ENCODE results near the gene SPTBN2. TPM values are rescaled to one million over a fixed set of nuclear protein-coding genes. Genes with fewer than 3 reads are reported as not detected.

The SPTBN2 gene
- total RNA-seq, 1 experiment from 2014 or later, result 7.3 TPM

DNA sequence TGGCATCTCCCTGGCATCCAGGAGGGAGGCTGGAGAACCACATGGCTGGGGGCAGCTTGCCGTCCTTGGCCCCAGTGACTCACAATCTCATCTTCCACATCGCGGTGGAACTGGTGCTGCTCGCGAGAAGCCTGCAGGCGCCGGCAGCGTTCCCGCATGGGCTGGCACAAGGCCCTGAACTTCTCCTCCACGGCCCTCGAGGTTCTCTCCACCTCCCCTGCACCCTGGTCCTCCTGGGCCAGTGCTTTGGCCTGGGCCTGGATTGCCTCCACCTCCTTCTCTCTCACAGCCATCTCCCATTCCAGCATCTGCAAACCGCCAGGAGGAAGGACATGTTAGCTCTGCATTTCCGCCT lies 35.0 kb downstream of the SPTBN2 start:
- no TSS peak for BruUV-seq (replicated peaks)
- no peaks in the 10 kb centered on the region for H3K9me3 ChIP-seq (ENCODE audit: control insufficient read depth, insufficient read depth, low read depth, low read length)
- H3K4me1 ChIP-seq (ENCODE audit: control insufficient read depth, insufficient read depth, low read length), result no peaks in the 10 kb centered on the region
- ATAC-seq, result peak; percentile 10; the same call in 1 of the 2 replicates
- no peak for DNase-seq (ENCODE audit: low read depth, low spot score)
- in situ Hi-C loops (cut with HindIII; ENCODE audit: low pct_unique_long_range_greater_than_20kb, low sequenced_read_pairs) (no loop called here), intact Hi-C loops (cut with micrococcal nuclease; ENCODE audit: unreplicated experiment) (loop anchor here (1.0 to 10.0 kb wide), 2 partner anchors 51 to 140 kb away; a partner anchor contains a TSS)
- H3K36me3 ChIP-seq (ENCODE audit: control insufficient read depth, insufficient read depth, low read length), result no peaks in the 10 kb centered on the region
- no peak overlapping the region for H3K4me3 ChIP-seq (ENCODE audit: low read depth in 2 of 2, low read length in 2 of 2)
- TF ChIP-seq, protein P1, sequence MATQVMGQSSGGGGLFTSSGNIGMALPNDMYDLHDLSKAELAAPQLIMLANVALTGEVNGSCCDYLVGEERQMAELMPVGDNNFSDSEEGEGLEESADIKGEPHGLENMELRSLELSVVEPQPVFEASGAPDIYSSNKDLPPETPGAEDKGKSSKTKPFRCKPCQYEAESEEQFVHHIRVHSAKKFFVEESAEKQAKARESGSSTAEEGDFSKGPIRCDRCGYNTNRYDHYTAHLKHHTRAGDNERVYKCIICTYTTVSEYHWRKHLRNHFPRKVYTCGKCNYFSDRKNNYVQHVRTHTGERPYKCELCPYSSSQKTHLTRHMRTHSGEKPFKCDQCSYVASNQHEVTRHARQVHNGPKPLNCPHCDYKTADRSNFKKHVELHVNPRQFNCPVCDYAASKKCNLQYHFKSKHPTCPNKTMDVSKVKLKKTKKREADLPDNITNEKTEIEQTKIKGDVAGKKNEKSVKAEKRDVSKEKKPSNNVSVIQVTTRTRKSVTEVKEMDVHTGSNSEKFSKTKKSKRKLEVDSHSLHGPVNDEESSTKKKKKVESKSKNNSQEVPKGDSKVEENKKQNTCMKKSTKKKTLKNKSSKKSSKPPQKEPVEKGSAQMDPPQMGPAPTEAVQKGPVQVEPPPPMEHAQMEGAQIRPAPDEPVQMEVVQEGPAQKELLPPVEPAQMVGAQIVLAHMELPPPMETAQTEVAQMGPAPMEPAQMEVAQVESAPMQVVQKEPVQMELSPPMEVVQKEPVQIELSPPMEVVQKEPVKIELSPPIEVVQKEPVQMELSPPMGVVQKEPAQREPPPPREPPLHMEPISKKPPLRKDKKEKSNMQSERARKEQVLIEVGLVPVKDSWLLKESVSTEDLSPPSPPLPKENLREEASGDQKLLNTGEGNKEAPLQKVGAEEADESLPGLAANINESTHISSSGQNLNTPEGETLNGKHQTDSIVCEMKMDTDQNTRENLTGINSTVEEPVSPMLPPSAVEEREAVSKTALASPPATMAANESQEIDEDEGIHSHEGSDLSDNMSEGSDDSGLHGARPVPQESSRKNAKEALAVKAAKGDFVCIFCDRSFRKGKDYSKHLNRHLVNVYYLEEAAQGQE (IDR thresholded peaks at IDR 0.05; ENCODE audit: insufficient read depth in 1 of 2, low read depth in 2 of 2, low read length in 1 of 2), result no peak
- TF ChIP-seq POLR2AphosphoS5 (IDR thresholded peaks at IDR 0.05; ENCODE audit: low read depth, low read length) (no peak), TCF7L2 (IDR thresholded peaks at IDR 0.05; ENCODE audit: low read depth, low read length) (no peak), SIN3A (IDR thresholded peaks at IDR 0.05; ENCODE audit: borderline replicate concordance, insufficient read depth, low read depth, low read length) (no peak)
- TF ChIP-seq, protein P2, sequence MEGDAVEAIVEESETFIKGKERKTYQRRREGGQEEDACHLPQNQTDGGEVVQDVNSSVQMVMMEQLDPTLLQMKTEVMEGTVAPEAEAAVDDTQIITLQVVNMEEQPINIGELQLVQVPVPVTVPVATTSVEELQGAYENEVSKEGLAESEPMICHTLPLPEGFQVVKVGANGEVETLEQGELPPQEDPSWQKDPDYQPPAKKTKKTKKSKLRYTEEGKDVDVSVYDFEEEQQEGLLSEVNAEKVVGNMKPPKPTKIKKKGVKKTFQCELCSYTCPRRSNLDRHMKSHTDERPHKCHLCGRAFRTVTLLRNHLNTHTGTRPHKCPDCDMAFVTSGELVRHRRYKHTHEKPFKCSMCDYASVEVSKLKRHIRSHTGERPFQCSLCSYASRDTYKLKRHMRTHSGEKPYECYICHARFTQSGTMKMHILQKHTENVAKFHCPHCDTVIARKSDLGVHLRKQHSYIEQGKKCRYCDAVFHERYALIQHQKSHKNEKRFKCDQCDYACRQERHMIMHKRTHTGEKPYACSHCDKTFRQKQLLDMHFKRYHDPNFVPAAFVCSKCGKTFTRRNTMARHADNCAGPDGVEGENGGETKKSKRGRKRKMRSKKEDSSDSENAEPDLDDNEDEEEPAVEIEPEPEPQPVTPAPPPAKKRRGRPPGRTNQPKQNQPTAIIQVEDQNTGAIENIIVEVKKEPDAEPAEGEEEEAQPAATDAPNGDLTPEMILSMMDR (IDR thresholded peaks at IDR 0.05), result no peak
- H3K27me3 ChIP-seq (ENCODE audit: control insufficient read depth, insufficient read depth, low read length), result no peaks in the 10 kb centered on the region
- CTCF ChIA-PET, result interaction anchor here (1.4 kb wide), 1 partner anchor 139 kb away, joined by 4 read pairs; no protein-coding TSS in a partner anchor
- POLR2A ChIA-PET, result no interaction called here
- no peak overlapping the region for H3K27ac ChIP-seq (ENCODE audit: low read length)

DNA sequence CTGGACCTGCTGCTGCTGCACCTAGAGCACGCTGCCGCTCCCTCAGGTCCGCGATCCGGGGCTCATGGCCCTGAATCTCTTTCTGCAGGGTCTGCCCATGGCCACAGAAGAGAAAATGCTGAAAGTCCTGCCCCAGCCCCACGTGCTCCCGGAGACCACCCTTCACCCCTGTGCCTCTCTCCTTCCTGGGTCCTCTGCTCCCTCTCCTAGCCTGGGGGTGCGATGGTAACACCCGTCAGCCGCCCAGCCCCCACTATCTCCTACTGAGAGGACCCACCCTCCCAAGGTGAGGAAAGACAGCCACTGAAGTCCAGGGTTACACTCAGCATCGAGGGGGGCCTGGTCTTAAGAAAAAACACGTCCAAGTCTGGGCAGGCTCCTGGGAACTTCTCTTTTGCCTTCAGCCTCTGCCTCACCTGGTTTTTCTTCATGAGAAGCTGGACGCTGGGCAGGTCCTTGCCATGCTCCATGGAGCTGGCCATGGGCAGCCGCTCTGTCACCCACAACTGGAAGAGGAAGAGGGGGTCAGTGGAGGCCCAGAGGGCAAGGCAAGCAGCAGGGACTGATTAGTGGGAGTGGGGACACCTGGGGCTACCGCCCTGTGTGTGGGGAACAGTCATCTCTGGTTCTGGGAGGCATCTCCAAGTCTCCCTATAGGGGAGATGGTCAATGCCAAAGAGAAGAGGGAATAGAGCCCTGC lies 35.5 kb downstream of the SPTBN2 start:
- BruUV-seq (replicated peaks), result no TSS peak
- Histone ChIP-seq H3K27me3 (ENCODE audit: control insufficient read depth, insufficient read depth, low read length) (no peaks in the 10 kb centered on the region), H3K9me3 (ENCODE audit: control insufficient read depth, insufficient read depth, low read depth, low read length) (no peaks in the 10 kb centered on the region), H3K4me3 (ENCODE audit: low read depth in 2 of 2, low read length in 2 of 2) (no peak overlapping the region), H3K36me3 (ENCODE audit: control insufficient read depth, insufficient read depth, low read length) (no peaks in the 10 kb centered on the region), H3K4me1 (ENCODE audit: control insufficient read depth, insufficient read depth, low read length) (no peaks in the 10 kb centered on the region), H3K27ac (ENCODE audit: low read length) (no peak overlapping the region)
- in situ Hi-C loops (cut with HindIII; ENCODE audit: low pct_unique_long_range_greater_than_20kb, low sequenced_read_pairs), result no loop called here
- DNase-seq (ENCODE audit: low read depth, low spot score) (no peak), ATAC-seq (no peak)
- ChIA-PET CTCF (interaction anchor here (0.7 to 1.4 kb wide), 2 partner anchors 136 to 139 kb away, joined by 3 to 4 read pairs; no protein-coding TSS in a partner anchor), POLR2A (no interaction called here)
- TF ChIP-seq TCF7L2 (IDR thresholded peaks at IDR 0.05; ENCODE audit: low read depth, low read length) (no peak), POLR2AphosphoS5 (IDR thresholded peaks at IDR 0.05; ENCODE audit: low read depth, low read length) (no peak), SIN3A (IDR thresholded peaks at IDR 0.05; ENCODE audit: borderline replicate concordance, insufficient read depth, low read depth, low read length) (no peak)
- TF ChIP-seq, protein P1 (IDR thresholded peaks at IDR 0.05; ENCODE audit: insufficient read depth in 1 of 2, low read depth in 2 of 2, low read length in 1 of 2), result no peak
- TF ChIP-seq, protein P2 (IDR thresholded peaks at IDR 0.05), result no peak
- intact Hi-C loops (cut with micrococcal nuclease; ENCODE audit: unreplicated experiment), result loop anchor here (1.0 to 10.0 kb wide), 2 partner anchors 51 to 141 kb away; a partner anchor contains a TSS
